GM19193 (cell line): Measurements from ENCODE around the gene CEP131.

Experiments
- POLR2A ChIP-seq: IDR thresholded peaks from 4 replicates; pipeline ENCODE4 v1.6.1; 2011; ENCODE audit not compliant: insufficient read depth, insufficient read length; ENCODE audit errors: extremely low read depth

Gene CEP131

GRCh38 chr17:81228834-81229665 lies 6.3 kb upstream of the CEP131 start:
- TF ChIP-seq POLR2A: no peak

DNA sequence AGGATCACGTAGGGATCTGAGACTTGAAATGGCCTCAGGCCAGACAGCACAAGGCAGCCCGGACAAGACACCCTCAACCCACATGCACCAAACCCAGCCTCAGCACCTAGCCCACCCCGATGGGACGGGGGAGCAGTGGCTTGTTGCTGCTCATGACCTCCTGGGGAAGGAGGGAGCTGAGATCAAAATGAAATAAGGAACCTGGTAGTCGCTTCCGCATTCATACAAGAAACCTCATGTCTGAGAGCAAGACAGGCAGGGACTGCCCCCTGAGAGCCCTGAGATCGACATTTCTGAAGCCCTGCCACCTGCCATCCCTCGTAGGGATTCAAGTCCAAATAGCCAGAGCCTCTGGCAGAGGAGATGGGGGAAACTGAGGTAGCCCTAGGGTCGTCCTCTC lies 5.7 kb upstream of the CEP131 start:
- peak; percentile 44 for TF ChIP-seq POLR2A

- no peak for TF ChIP-seq POLR2A
Observed at GRCh38 chr17:81223762-81224130, 981 bp upstream of the CEP131 start.

GRCh38 chr17:81222620-81222905 lies 202 bp downstream of the CEP131 start:
- no peak for TF ChIP-seq POLR2A

- TF ChIP-seq POLR2A: no peak
Observed at GRCh38 chr17:81221842-81222619, 734 bp downstream of the CEP131 start.

GRCh38 chr17:81221371-81221841 lies 1.4 kb downstream of the CEP131 start:
- no peak for TF ChIP-seq POLR2A

GRCh38 chr17:81219476-81220180 lies 3.1 kb downstream of the CEP131 start:
- no peak for TF ChIP-seq POLR2A

- no peak for TF ChIP-seq POLR2A
Observed at GRCh38 chr17:81218991-81219390, 3.8 kb downstream of the CEP131 start.

DNA sequence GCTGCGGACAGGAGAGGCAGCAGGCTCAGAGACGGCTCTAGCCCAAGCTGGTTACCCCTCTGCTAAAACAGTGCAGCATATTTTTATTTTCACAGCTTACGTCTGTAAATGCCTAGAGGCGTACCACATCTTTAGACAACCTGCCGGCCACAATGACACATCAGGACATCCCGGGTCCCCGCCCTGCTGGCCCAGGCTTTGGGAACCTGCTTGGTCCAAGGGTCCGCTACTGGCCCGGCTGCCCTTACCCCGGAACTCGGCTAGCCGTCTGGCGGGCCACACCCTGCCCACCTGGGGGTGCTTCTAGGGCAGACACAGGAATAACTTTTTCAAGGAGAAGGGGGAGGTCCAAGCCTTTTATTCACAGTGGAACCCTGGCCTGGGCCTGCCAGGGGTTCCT lies 4.3 kb downstream of the CEP131 start:
- no peak for TF ChIP-seq POLR2A

DNA sequence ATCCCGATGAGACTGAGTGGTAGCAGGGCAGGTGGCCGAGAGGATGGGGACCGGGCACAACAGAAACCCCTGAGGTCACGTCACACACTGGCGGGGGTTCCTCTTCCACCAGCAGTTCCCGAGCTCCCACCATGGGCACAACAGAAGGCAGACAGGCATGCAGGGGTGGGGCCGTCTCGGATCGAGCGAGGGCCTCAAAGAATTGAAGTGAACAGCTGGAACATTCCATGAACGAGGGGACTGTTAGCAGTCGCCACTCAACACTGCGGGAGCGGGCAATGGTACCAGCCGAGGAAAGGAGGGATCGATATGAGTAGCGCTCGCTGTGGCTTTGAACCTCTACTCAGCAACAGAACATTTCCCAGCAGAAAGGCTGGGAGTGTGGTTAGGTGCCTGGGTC lies 5.3 kb downstream of the CEP131 start:
- TF ChIP-seq POLR2A: no peak

GRCh38 chr17:81213978-81214377 lies 8.8 kb downstream of the CEP131 start:
- TF ChIP-seq POLR2A: no peak

- no peak for TF ChIP-seq POLR2A
Observed at GRCh38 chr17:81212365-81212764, 10.4 kb downstream of the CEP131 start.

GRCh38 chr17:81210868-81211267 lies 11.9 kb downstream of the CEP131 start:
- TF ChIP-seq POLR2A: no peak

DNA sequence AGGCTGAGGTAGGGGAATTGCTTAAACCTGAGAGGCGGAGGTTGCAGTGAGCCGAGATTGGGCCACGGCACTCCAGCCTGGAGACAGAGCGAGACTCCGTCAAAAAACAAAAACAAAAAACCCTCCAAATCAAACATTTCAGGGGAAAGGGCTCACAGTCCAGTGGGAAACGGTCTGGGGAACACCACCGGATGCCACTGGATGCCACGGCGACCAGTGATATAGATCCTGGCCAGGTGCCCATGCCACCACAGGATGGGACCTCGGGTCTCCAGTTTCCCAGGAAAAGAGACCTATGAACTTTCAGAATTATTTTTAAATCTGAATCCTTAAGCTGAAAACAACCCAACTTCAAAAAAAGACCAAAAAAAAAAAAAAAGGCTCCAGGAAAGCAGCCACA lies 12.3 kb downstream of the CEP131 start:
- TF ChIP-seq POLR2A: no peak

DNA sequence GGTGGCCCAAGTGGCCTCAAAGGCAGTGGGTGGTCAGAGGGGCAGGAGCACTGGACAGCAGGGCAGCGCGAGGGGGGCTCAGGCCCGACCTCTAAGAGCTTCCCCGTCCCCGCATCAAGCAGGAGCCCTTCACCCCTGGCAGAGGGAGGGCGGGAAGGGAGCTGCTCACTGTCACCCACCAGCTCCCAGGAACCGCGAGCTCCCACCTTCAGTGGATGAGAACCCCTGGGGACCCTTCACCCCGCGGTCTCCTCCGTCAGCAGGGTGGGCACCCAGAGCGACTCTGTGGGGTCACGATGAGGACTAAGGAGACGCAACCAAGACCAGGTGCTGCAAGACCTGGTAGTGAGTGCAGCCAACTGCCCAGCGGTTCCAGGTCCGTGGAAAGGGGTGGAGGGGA lies 13.6 kb downstream of the CEP131 start:
- TF ChIP-seq POLR2A: no peak

DNA sequence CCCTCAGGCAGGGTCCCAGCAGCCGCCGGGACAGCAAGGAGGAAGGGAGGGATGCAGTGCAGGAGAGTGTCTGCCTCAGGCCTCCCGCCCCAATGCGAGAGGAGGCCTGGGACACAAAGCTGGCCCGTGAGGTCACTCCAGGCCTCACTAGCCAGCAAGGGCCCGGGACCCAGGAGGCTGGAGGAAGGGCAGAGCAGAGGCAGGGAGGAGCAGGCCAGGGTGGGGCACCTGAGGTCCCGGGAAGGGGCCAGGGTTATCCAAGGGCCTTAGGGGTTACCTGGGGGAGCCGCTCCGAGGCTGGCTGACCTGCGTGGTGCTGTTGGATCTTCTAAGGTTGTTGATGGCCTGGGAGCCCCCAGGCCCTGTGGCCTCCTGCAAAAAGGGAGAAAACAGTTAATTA lies 14.1 kb downstream of the CEP131 start:
- no peak for TF ChIP-seq POLR2A
